Measurements from ENCODE around the gene UPP2. TPM values are rescaled to one million over a fixed set of nuclear protein-coding genes. Genes with fewer than 3 reads are reported as not detected.

The UPP2 gene
- total and polyA plus RNA-seq, 2 donors (not counting 1 experiment from before 2014, with no cell fraction given), result not detected

- no peak overlapping the region for H3K9ac ChIP-seq (ENCODE audit: low read length)
- intact Hi-C loops (cut with micrococcal nuclease), result no loop called here
- peaks cover 0 to 11% (median 10%) of the 10 kb centered on the region in 3 donors for H3K9me3 ChIP-seq (ENCODE audit: control extremely low read depth in 1 of 3, control insufficient read depth in 2 of 3, insufficient read depth in 1 of 3, low read length in 2 of 3)
- H3K4me1 ChIP-seq (ENCODE audit: control insufficient read depth in 2 of 2, insufficient read depth in 2 of 2, low read length in 2 of 2), result no peaks in the 10 kb centered on the region
- ChIA-PET POLR2A (no interaction called here), CTCF (no interaction called here)
- H3K27me3 ChIP-seq (replicated peaks in 1 of 4; ENCODE audit: control extremely low read depth in 1 of 4, control insufficient read depth in 3 of 4, insufficient read depth in 4 of 4, low read length in 3 of 4), result no peaks in the 10 kb centered on the region
- no peak overlapping the region for H3K4me3 ChIP-seq (ENCODE audit: control extremely low read depth in 1 of 5, extremely low read depth in 1 of 5, insufficient read depth in 1 of 5, low read depth in 2 of 5, low read length in 4 of 5)
- DNase-seq (no peak), ATAC-seq (ENCODE audit: low read depth) (no peak)
- WGBS (ENCODE audit: insufficient coverage), result 100% methylated on average over 2 of the region's 4 CpGs
- peaks cover 6% of the 10 kb centered on the region for H3K27me3 Mint-ChIP-seq
- TF ChIP-seq EZH2 (IDR thresholded peaks at IDR 0.05; ENCODE audit: borderline replicate concordance, insufficient read depth, low read depth, low read length, poor library complexity, severe bottlenecking) (no peak), CTCF (IDR thresholded peaks at IDR 0.05) (no peak)
- no peak overlapping the region for H3K4me3 Mint-ChIP-seq
- no peak overlapping the region for H2AFZ ChIP-seq (ENCODE audit: insufficient read depth, low read depth, low read length, poor library complexity, severe bottlenecking)
- H3K4me1 Mint-ChIP-seq, result no peaks in the 10 kb centered on the region
- no peaks in the 10 kb centered on the region for H4K20me1 ChIP-seq (ENCODE audit: control insufficient read depth, insufficient read depth, low read length, poor library complexity, severe bottlenecking)
- H3K9me3 Mint-ChIP-seq (ENCODE audit: insufficient read depth), result peaks cover 10% of the 10 kb centered on the region
- H3K79me2 ChIP-seq (ENCODE audit: control insufficient read depth, insufficient read depth, low read length), result no peaks in the 10 kb centered on the region
- H3K4me2 ChIP-seq (replicated peaks; ENCODE audit: low read depth, low read length, poor library complexity, severe bottlenecking), result no peak overlapping the region
- H3K27ac Mint-ChIP-seq, result no peak overlapping the region
- H3K36me3 ChIP-seq (replicated peaks in 1 of 2; ENCODE audit: control extremely low read depth in 1 of 2, control insufficient read depth in 1 of 2, extremely low read depth in 1 of 2, insufficient read depth in 2 of 2, low read length in 1 of 2), result no peaks in the 10 kb centered on the region
- no peak overlapping the region for H3K27ac ChIP-seq (ENCODE audit: low read length in 2 of 2)
Observed at GRCh38 chr2:158091647-158092046, 10.0 kb upstream of the UPP2 start.

DNA sequence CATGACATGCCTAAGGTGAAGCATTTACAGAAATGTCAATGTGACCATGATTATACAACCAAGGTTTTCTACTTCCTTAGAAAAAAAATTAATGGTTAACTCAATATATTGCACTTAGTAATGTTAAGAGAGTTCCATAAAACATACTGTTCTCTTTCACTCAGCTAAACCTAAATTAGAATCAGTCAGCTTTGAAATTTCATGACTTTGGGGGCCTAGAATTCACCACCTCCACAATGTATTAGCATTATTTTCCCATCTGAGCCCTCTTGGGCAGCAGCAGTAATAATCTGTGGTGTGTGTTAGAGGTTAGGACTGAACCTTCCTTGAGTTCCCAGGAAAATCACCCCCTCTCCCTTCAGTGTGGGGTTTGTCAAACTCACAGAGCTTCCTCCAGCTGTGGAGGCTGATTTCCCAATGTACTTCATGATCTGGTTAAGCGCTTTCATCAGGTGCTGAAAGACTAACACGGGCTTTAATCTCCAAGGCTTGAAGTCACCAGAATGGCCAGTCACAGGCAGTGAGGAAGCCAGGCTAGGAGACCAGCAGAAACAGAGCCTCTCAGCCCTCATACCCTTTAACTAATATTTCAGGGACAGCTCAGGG is 7.1 kb upstream of the UPP2 start:
- H3K9ac ChIP-seq (ENCODE audit: low read length), result no peak overlapping the region
- Mint-ChIP-seq H3K9me3 (ENCODE audit: insufficient read depth) (no peaks in the 10 kb centered on the region), H3K4me1 (no peaks in the 10 kb centered on the region), H3K4me3 (no peak overlapping the region), H3K27me3 (no peaks in the 10 kb centered on the region), H3K27ac (no peak overlapping the region)
- no peaks in the 10 kb centered on the region for H3K79me2 ChIP-seq (ENCODE audit: control insufficient read depth, insufficient read depth, low read length)
- no peaks in the 10 kb centered on the region for H3K36me3 ChIP-seq (replicated peaks in 1 of 2; ENCODE audit: control extremely low read depth in 1 of 2, control insufficient read depth in 1 of 2, extremely low read depth in 1 of 2, insufficient read depth in 2 of 2, low read length in 1 of 2)
- ChIA-PET POLR2A (no interaction called here), CTCF (no interaction called here)
- no peaks in the 10 kb centered on the region for H3K9me3 ChIP-seq (ENCODE audit: control extremely low read depth in 1 of 3, control insufficient read depth in 2 of 3, insufficient read depth in 1 of 3, low read length in 2 of 3)
- H4K20me1 ChIP-seq (ENCODE audit: control insufficient read depth, insufficient read depth, low read length, poor library complexity, severe bottlenecking), result no peaks in the 10 kb centered on the region
- no peaks in the 10 kb centered on the region for H3K4me1 ChIP-seq (ENCODE audit: control insufficient read depth in 2 of 2, insufficient read depth in 2 of 2, low read length in 2 of 2)
- intact Hi-C loops (cut with micrococcal nuclease), result no loop called here
- TF ChIP-seq EZH2 (IDR thresholded peaks at IDR 0.05; ENCODE audit: borderline replicate concordance, insufficient read depth, low read depth, low read length, poor library complexity, severe bottlenecking) (no peak), CTCF (IDR thresholded peaks at IDR 0.05) (no peak)
- ATAC-seq (ENCODE audit: low read depth), result no peak
- H3K27me3 ChIP-seq (replicated peaks in 1 of 4; ENCODE audit: control extremely low read depth in 1 of 4, control insufficient read depth in 3 of 4, insufficient read depth in 4 of 4, low read length in 3 of 4), result no peaks in the 10 kb centered on the region
- H3K27ac ChIP-seq (ENCODE audit: low read length in 2 of 2), result no peak overlapping the region
- no peak for DNase-seq
- H3K4me2 ChIP-seq (replicated peaks; ENCODE audit: low read depth, low read length, poor library complexity, severe bottlenecking), result no peak overlapping the region
- no peak overlapping the region for H2AFZ ChIP-seq (ENCODE audit: insufficient read depth, low read depth, low read length, poor library complexity, severe bottlenecking)
- 93% methylated on average over 2 of the region's 2 CpGs for WGBS (ENCODE audit: insufficient coverage)
- H3K4me3 ChIP-seq (ENCODE audit: control extremely low read depth in 1 of 5, extremely low read depth in 1 of 5, insufficient read depth in 1 of 5, low read depth in 2 of 5, low read length in 4 of 5), result no peak overlapping the region
